GM19452 (cell line): ENCODE measurements around the gene KCNIP3.
"Not testable (repeated sequence)": the region's sequence is repeated elsewhere in the genome, so short reads cannot be mapped to it uniquely, and the experiment has no call there.

Experiments
- ATAC-seq: cut with Tn5 transposase; IDR thresholded peaks from one replicate; pipeline ENCODE4 v1.9.1; 2021; ENCODE audit not compliant: unreplicated experiment

The KCNIP3 gene

GRCh38 chr2:95296880-95297487 lies at the start of gene KCNIP3:
TSS of gene KCNIP3 (plus strand) at chr2:95297347. CDS start at chr2:95297439, 92 bp downstream.
- no peak for ATAC-seq

- ATAC-seq: no peak
Observed at GRCh38 chr2:95258271-95258670, 38.9 kb upstream of the KCNIP3 start.

GRCh38 chr2:95260028-95261023 lies 36.8 kb upstream of the KCNIP3 start:
- ATAC-seq: no peak

GRCh38 chr2:95261602-95262001 lies 35.5 kb upstream of the KCNIP3 start:
- no peak for ATAC-seq

GRCh38 chr2:95262896-95263542 lies 34.1 kb upstream of the KCNIP3 start:
- no peak for ATAC-seq

- ATAC-seq: no peak
Observed at GRCh38 chr2:95264624-95265023, 32.5 kb upstream of the KCNIP3 start.

GRCh38 chr2:95265182-95265581 lies 32.0 kb upstream of the KCNIP3 start:
- no peak for ATAC-seq

GRCh38 chr2:95266781-95267430 lies 30.2 kb upstream of the KCNIP3 start:
- ATAC-seq: no peak

- ATAC-seq: no peak
Observed at GRCh38 chr2:95267458-95268210, 29.5 kb upstream of the KCNIP3 start.

- ATAC-seq: no peak
Observed at GRCh38 chr2:95268211-95269035, 28.7 kb upstream of the KCNIP3 start.

GRCh38 chr2:95269036-95269680 lies 28.0 kb upstream of the KCNIP3 start:
- no peak for ATAC-seq

GRCh38 chr2:95269745-95270144 lies 27.4 kb upstream of the KCNIP3 start:
- ATAC-seq: not testable (repeated sequence)

GRCh38 chr2:95270541-95271081 lies 26.5 kb upstream of the KCNIP3 start:
- no peak for ATAC-seq

GRCh38 chr2:95271381-95271971 lies 25.7 kb upstream of the KCNIP3 start:
- ATAC-seq: no peak

GRCh38 chr2:95272299-95272751 lies 24.8 kb upstream of the KCNIP3 start:
- ATAC-seq: no peak

- no peak for ATAC-seq
Observed at GRCh38 chr2:95272781-95273180, 24.4 kb upstream of the KCNIP3 start.

GRCh38 chr2:95273566-95274290 lies 23.4 kb upstream of the KCNIP3 start:
- no peak for ATAC-seq
